ENCODE results near the gene POGZ.

DNA sequence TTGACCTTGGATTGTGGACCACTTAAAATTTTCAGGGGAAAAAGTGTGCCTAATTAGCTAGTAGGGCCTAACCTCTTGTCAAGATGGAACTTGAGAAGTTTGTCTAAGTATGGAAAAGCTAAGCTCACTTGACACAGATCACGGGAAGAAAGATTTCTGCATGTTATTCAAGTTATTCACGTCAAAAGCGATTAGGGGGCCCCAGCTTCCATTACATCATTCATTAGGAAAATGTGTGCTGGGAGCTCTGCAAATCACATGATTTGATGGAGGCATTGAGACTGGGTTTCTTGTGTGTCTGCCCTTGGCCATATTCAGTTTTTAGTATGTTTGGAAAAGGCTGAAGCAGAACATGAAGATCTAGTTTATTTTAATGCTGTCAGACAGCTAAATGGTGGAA lies 15.5 kb upstream of the POGZ start:
- TF ChIP-seq, protein P1, sequence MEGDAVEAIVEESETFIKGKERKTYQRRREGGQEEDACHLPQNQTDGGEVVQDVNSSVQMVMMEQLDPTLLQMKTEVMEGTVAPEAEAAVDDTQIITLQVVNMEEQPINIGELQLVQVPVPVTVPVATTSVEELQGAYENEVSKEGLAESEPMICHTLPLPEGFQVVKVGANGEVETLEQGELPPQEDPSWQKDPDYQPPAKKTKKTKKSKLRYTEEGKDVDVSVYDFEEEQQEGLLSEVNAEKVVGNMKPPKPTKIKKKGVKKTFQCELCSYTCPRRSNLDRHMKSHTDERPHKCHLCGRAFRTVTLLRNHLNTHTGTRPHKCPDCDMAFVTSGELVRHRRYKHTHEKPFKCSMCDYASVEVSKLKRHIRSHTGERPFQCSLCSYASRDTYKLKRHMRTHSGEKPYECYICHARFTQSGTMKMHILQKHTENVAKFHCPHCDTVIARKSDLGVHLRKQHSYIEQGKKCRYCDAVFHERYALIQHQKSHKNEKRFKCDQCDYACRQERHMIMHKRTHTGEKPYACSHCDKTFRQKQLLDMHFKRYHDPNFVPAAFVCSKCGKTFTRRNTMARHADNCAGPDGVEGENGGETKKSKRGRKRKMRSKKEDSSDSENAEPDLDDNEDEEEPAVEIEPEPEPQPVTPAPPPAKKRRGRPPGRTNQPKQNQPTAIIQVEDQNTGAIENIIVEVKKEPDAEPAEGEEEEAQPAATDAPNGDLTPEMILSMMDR (IDR thresholded peaks at IDR 0.05; ENCODE audit: insufficient read depth, low read length): no peak
- no peak for TF ChIP-seq POLR2AphosphoS5 (IDR thresholded peaks at IDR 0.05; ENCODE audit: low read depth)
